GM13977 (cell line): ENCODE data around the gene GKAP1.
"Not testable (repeated sequence)": the region's sequence is repeated elsewhere in the genome, so short reads cannot be mapped to it uniquely, and the experiment has no call there.

Experiments
- DNase-seq: peaks from one replicate; pipeline ENCODE4 v3.0.0; 2012; ENCODE audit warnings: low spot score
- CTCF ChIP-seq: IDR thresholded peaks from 2 replicates; pipeline ENCODE4 v1.5.1; 2012; ENCODE audit warnings: mild to moderate bottlenecking, control low read depth; ENCODE audit not compliant: insufficient read depth; ENCODE audit errors: extremely low read depth, missing control alignments
- in situ Hi-C: fragments of 300-500 bp; cut with MboI; formaldehyde crosslinking; loops from one replicate; pipeline ENCODE4 v1.12.0; 2022; ENCODE audit warnings: low sequenced_read_pairs, low pct_unique_long_range_greater_than_20kb, mixed read lengths, inconsistent platforms; ENCODE audit not compliant: unreplicated experiment

Gene GKAP1

GRCh38 chr9:83706676-83707517, 110.7 kb downstream of the GKAP1 start:
- no peak for TF ChIP-seq CTCF
- DNase-seq, result peak; percentile 51
- in situ Hi-C loops, result no loop called here

DNA sequence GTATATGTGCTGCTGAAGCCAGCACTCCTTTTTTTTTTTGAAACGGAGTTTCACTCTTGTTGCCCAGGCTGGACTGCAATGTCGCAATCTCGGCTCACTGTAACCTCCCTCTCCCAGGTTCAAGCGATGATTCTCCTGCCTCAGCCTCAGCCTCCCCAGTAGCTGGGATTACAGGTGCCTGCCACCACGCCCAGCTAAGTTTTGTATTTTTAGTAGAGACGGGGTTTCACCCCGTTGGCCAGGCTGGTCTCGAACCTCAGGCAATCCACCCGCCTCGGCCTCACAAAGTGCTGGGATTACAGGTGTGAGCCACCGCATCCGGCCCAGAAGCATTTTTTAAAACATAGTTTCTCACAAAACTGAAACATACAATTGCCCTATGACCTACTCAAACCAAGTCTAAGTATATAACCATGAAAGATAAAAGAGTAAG, 112.3 kb downstream of the GKAP1 start:
- in situ Hi-C loops, DNase-seq: not testable (repeated sequence)

GRCh38 chr9:83701769-83702168, 115.8 kb downstream of the GKAP1 start:
- no peak for TF ChIP-seq CTCF
- DNase-seq, result no peak
- in situ Hi-C loops, result no loop called here

DNA sequence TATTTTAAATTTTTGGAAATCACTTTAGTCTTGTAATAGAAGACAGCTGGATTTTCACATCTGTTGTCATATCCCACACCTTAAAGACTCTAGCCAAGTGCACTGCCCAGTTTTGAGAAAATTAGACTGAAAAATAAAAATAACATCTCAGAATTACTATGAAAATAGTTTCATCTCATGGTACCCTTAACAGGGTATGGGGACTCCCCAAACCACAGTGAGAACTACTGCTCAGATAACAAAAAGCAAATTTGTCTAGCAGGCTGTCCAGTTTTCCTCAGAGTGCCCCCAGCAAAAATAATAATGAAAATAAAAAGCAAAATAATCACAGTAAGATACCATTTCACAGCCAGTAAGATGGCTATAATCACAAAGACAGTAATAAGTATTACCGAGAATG, 116.3 kb downstream of the GKAP1 start:
- in situ Hi-C loops, result no loop called here
- TF ChIP-seq CTCF, result no peak
- peak; percentile 25 for DNase-seq

GRCh38 chr9:83699615-83700014, 118.0 kb downstream of the GKAP1 start:
- in situ Hi-C loops, result no loop called here
- no peak for TF ChIP-seq CTCF
- no peak for DNase-seq

GRCh38 chr9:83698976-83699585, 118.5 kb downstream of the GKAP1 start:
- DNase-seq, result no peak
- in situ Hi-C loops, result no loop called here
- TF ChIP-seq CTCF, result no peak

DNA sequence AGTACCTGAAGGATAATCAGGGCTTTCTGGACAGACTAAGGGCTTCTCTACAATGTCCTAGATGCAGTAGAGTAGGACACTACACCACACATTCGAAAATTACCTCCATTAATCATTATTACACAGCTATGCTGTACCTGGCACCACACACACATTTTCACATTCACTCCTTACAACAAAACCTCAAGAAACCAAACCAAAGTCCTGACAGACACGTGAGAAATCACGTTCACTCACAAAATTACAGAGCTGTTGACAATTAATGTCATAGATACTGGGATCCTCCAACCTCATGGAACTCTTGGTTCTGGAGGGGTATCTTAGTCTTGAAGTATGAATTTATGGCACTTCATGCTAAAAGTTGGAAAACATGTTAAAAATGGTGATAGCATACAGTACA, 126.1 kb downstream of the GKAP1 start:
- in situ Hi-C loops, result no loop called here
- no peak for DNase-seq
- TF ChIP-seq CTCF, result no peak
